ENCODE data around the gene LHFPL5. TPM values are rescaled to one million over a fixed set of nuclear protein-coding genes. Genes with fewer than 3 reads are reported as not detected.

The LHFPL5 gene
- not detected in 2 replicates for total RNA-seq (2014; rRNA removed; shearing (Covaris generic))

DNA sequence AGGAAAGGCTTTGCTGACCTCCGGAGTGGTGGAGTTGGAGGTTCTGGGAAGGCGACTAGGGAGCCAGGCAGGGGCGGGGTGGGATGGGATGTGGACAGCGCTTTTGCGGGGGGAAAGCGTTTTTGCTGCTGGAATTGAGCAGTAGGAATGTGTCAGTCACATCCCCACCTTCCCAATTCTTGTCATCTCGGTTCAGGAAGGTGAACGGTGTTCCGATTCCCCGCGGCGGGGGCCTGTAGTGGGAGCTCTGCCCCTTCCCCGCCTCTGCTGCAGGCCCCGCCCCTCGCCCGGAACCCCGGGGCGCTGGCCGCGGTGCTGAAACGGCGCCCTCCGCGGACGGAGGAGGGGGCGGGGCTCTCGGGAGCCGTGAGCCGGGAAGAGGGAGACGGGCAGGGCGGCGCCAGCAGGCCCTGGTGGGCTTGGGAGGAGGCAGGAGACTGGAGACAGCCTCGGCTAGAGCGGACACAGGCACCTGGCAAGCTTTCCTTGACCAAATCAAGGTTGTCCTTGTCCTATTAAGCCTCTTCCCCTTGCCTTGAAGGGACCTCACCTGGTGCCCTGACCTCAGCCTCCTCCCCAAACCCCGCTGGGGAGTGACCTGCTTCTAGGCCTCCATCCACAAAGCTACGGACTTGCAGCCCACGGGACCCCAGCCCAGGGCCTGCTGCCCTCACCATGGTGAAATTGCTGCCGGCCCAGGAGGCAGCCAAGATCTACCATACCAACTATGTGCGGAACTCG, at the start of gene LHFPL5:
LHFPL5 (plus strand) TSS at position 357 of the 741 bp plus-strand sequence; CDS start at position 676, 319 bp downstream.
- DNase-seq (ENCODE audit: low spot score): no peak

- no peak for DNase-seq (ENCODE audit: low spot score)
These were observed 47.6 kb upstream of the LHFPL5 start for GRCh38 chr6:35757456-35758123.

DNA sequence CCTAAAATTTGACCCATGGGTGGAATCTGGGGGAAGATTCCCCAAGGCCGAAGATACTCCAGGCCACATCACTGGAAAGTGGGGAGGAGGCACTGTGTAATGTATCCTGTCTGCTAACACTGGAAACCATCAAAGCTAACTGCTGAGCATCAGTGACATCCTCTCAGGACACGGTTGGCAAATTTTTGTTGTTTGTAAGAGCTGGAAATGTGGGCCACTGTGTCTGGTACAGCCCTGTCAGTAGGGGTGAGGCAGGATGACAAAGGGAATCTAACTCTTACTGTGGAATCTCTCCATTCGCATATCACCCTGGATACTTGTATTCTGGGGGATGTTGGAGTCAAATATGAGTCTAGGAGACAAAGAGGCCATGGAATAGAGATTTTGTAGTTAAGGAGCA, 45.7 kb upstream of the LHFPL5 start:
- DNase-seq (ENCODE audit: low spot score): no peak

DNA sequence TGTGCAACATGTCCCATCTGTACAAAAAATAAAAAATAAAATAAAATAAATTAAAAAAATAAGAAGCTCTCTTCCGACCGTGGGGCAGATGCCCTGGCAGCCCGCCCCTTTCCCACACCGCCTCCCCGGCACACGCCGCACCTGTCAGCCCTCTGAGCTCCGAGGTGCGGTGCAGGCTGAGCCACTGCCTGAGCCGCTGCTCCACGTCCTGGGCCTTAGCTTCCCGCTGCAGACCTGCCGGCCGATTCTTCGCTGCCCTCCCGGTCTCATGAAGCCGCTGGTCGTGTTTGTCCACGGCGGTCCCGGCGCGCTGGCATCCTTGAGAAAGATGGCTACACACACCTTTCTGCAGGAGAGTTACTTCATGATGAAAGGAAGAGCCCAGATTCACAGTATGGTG, 39.4 kb upstream of the LHFPL5 start:
- DNase-seq (ENCODE audit: low spot score): no peak

DNA sequence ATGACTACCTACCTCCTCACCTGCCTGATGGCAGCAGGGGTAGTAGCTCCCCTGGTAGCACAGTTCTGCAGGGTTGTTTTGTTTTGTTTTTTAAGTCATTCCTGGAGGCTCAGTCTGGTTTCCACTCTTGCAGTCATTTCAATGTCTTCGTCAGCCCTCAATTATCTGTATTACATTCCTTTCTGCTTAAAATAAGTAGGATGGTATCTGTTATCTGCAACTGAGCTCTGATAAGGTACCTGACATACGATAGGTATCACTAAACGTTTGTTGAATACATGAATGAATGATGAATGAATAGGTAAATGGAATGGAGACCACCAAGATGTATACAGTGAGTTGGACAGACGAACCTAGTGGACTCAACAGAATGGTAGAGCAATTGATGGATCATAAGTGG, 35.9 kb upstream of the LHFPL5 start:
- DNase-seq (ENCODE audit: low spot score): no peak

- no peak for DNase-seq (ENCODE audit: low spot score)
These were observed 33.9 kb upstream of the LHFPL5 start for GRCh38 chr6:35771343-35771627.

GRCh38 chr6:35774116-35774794, 30.9 kb upstream of the LHFPL5 start:
- no peak for DNase-seq (ENCODE audit: low spot score)

GRCh38 chr6:35775031-35775430, 30.1 kb upstream of the LHFPL5 start:
- DNase-seq (ENCODE audit: low spot score): no peak

GRCh38 chr6:35776364-35777215, 28.6 kb upstream of the LHFPL5 start, which contains the start of gene CLPSL2:
TSS of gene CLPSL2 (plus strand) at chr6:35776598. CDS start at chr6:35776619, 21 bp downstream.
- no peak for DNase-seq (ENCODE audit: low spot score)

GRCh38 chr6:35777356-35778102, 27.6 kb upstream of the LHFPL5 start:
- DNase-seq (ENCODE audit: low spot score): no peak

DNA sequence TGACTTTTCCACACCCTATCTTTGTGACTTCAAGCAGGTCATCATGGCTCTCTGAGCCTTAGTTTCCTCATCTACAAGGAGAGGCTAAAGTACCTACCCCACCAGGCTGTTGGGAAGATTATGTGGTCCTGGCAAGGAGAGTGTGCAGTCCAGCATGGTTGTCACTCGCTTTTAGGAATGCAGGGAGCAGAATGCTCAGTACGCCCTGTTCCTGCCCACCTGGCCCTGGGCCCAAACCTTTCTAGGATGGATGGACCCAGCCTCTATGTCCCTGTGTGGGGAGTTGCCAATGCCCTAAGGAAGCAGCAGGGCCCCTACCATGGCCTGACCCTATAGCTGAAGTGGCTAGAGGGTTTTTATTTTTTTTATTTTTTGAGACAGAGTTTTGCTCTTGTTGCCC, 26.7 kb upstream of the LHFPL5 start:
- DNase-seq (ENCODE audit: low spot score): no peak

GRCh38 chr6:35780719-35781118, 24.4 kb upstream of the LHFPL5 start, which contains the start of gene CLPSL1:
TSS of gene CLPSL1 (plus strand) at chr6:35781019. CDS start at chr6:35781111, 92 bp downstream.
- DNase-seq (ENCODE audit: low spot score): no peak

DNA sequence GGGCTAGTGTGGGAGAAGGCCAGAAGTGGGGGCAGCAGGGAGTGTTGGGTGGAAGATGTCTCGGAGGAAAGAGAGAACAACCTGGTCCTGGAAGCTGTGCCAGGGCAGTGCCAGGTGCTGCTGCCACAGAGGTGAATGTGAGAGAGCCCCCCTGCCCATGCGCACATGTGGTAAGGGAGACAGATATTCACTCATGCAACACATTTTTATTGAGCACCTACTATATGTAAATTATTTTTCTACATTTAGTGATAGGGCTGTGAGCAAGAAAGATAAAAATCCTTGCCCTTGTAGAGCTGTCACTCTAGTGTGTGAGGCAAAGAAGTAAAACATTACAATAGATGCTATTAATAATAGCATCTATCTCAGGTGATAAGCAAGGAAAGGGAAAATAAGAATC, 23.9 kb upstream of the LHFPL5 start:
- DNase-seq (ENCODE audit: low spot score): no peak

- DNase-seq (ENCODE audit: low spot score): no peak
These were observed 22.7 kb upstream of the LHFPL5 start for GRCh38 chr6:35782424-35782823.

GRCh38 chr6:35784200-35784599, 21.0 kb upstream of the LHFPL5 start:
- DNase-seq (ENCODE audit: low spot score): no peak

GRCh38 chr6:35786272-35786671, 18.9 kb upstream of the LHFPL5 start:
- DNase-seq (ENCODE audit: low spot score): no peak

DNA sequence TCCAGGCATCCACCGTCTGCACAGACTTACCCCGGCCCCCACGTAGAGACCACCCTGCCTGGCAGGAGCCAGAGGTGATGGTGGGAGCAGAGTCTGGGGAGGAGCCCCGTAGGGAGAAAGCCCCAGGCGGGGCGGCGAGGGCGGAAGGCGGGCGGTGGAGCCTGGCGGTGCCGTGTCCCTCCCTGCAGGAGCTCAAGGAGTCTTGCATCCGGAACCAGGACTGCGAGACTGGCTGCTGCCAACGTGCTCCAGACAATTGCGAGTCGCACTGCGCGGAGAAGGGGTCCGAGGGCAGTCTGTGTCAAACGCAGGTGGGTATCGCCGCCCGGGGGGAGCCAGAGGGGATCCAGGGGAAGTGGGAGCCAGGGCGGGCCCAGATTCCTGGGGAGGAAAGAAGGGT, 18.3 kb upstream of the LHFPL5 start:
- DNase-seq (ENCODE audit: low spot score): no peak

DNA sequence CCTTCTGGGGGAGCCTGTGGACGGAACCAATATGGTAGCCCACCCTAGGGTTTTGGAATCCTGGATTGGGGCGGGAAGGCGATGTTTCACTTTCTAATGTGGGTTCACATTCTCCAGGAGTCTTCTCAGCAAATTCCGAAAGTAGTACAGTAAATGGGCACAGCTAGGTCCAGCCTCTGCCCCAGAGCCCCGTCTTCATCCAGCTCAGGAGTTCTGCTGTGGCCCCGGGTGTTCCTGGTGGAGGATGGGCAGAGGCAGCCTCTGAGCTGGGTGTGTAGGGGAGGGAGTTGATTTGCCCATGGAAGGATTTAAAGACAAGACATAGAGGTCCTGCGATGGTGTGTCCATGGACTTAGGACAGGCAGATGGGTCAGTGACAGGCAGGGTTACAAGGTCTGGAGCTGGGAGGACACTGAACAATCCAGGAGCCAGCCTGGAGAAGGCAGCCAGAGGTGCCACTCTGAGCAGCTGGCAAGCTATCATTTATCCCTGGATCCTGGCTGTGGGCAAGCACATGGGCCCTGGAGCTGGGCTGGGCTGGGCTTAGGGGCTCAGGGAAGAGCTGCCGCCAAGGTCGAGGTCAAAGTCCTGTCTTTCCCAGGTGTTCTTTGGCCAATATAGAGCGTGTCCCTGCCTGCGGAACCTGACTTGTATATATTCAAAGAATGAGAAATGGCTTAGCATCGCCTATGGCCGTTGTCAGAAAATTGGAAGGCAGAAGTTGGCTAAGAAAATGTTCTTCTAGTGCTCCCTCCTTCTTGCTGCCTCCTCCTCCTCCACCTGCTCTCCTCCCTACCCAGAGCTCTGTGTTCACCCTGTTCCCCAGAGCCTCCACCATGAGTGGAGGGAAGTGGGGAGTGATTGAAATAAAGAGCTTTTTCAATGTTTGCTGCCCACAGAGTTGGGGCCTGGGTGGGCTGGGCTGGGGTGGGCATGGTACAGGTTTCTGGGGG, 17.6 kb upstream of the LHFPL5 start:
- DNase-seq (ENCODE audit: low spot score): no peak

GRCh38 chr6:35788423-35788982, 16.6 kb upstream of the LHFPL5 start:
- DNase-seq (ENCODE audit: low spot score): no peak

DNA sequence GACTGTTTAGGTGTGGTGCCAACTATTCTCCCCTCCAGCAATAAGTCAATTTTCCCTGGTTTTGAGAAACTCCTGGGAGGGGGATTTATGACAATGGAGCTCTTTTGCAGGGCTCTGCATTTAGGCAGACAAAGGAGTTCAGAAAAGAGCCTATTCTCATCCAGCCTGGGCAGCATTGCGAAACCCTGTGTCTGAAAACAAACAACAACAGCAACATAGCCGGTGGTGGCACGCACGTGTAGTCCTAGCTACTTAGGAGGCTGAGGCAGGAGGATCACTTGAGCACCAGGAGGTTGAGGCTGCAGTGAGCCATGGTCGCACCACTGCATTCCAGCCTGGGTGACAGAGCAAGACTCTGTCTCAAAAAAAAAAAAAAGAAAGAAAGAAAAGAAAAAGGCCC, 14.5 kb upstream of the LHFPL5 start:
- no peak for DNase-seq (ENCODE audit: low spot score)

Measured in A172 (cell line).